ENCODE results near the gene MLLT6.
"Not testable (repeated sequence)": the region's sequence is repeated elsewhere in the genome, so short reads cannot be mapped to it uniquely, and the experiment has no call there.

Gene MLLT6

GRCh38 chr17:38726145-38726544 is 21.1 kb downstream of the MLLT6 start:
- not testable (repeated sequence) for DNase-seq (ENCODE audit: low read depth, low spot score)

- no peak for DNase-seq (ENCODE audit: low read depth, low spot score)
Measured at GRCh38 chr17:38727736-38728135, 22.7 kb downstream of the MLLT6 start.

GRCh38 chr17:38728290-38728831 is 23.3 kb downstream of the MLLT6 start:
- DNase-seq (ENCODE audit: low read depth, low spot score) = no peak

GRCh38 chr17:38729368-38729885 is 24.4 kb downstream of the MLLT6 start:
- no peak for DNase-seq (ENCODE audit: low read depth, low spot score)

GRCh38 chr17:38729886-38730525 is 24.9 kb downstream of the MLLT6 start, which contains the start of gene CISD3:
TSS of gene CISD3 (plus strand) at chr17:38730341. CDS start at chr17:38730359, 18 bp downstream.
- DNase-seq (ENCODE audit: low read depth, low spot score) = no peak

- no peak for DNase-seq (ENCODE audit: low read depth, low spot score)
Measured at GRCh38 chr17:38730526-38731379, 25.7 kb downstream of the MLLT6 start.

- no peak for DNase-seq (ENCODE audit: low read depth, low spot score)
Measured at GRCh38 chr17:38731526-38732294, 26.6 kb downstream of the MLLT6 start.

GRCh38 chr17:38732376-38733281 is 27.6 kb downstream of the MLLT6 start:
- no peak for DNase-seq (ENCODE audit: low read depth, low spot score)

GRCh38 chr17:38733282-38733981 is 28.4 kb downstream of the MLLT6 start:
- DNase-seq (ENCODE audit: low read depth, low spot score) = no peak

GRCh38 chr17:38733982-38734973 is 29.2 kb downstream of the MLLT6 start:
- no peak for DNase-seq (ENCODE audit: low read depth, low spot score)

GRCh38 chr17:38735161-38735997 is 30.3 kb downstream of the MLLT6 start:
- DNase-seq (ENCODE audit: low read depth, low spot score) = no peak

GRCh38 chr17:38738007-38738662 is 33.1 kb downstream of the MLLT6 start:
- no peak for DNase-seq (ENCODE audit: low read depth, low spot score)

GRCh38 chr17:38738686-38739085 is 33.6 kb downstream of the MLLT6 start:
- DNase-seq (ENCODE audit: low read depth, low spot score) = no peak

- no peak for DNase-seq (ENCODE audit: low read depth, low spot score)
Measured at GRCh38 chr17:38739305-38739704, 34.2 kb downstream of the MLLT6 start.

- DNase-seq (ENCODE audit: low read depth, low spot score) = no peak
Measured at GRCh38 chr17:38740044-38740443, 35.0 kb downstream of the MLLT6 start.

- no peak for DNase-seq (ENCODE audit: low read depth, low spot score)
Measured at GRCh38 chr17:38740806-38741205, 35.7 kb downstream of the MLLT6 start.

- no peak for DNase-seq (ENCODE audit: low read depth, low spot score)
Measured at GRCh38 chr17:38741461-38741860, 36.4 kb downstream of the MLLT6 start.
